ENCODE data around the gene PTPRG.

GRCh38 chr3:61893840-61894566 lies 332.6 kb downstream of the PTPRG start:
- TF ChIP-seq CTCF (IDR thresholded peaks at IDR 0.05; ENCODE audit: low read depth, low read length, poor library complexity, severe bottlenecking) (no peak), EZH2phosphoT487 (IDR thresholded peaks at IDR 0.05; ENCODE audit: borderline replicate concordance, low read length) (no peak)

All from DOHH2 (cell line).